DOHH2 (cell line): ENCODE results near the gene BOLA3.

Experiments used
- CTCF ChIP-seq: fragments of 200-600 bp; sonication (generic); IDR thresholded peaks from one replicate; pipeline ENCODE4 v1.5.1; 2014; ENCODE audit warnings: antibody characterized with exemption, mild to moderate bottlenecking, low read depth, low read length; ENCODE audit not compliant: poor library complexity, severe bottlenecking
- EZH2phosphoT487 ChIP-seq: fragments of 200-600 bp; sonication (generic); IDR thresholded peaks from 2 replicates; pipeline ENCODE4 v1.6.1; 2017; ENCODE audit warnings: borderline replicate concordance, mild to moderate bottlenecking, antibody characterized with exemption, low read length, moderate library complexity, mixed read lengths

GRCh38 chr2:74101574-74102300 lies 46.0 kb downstream of the BOLA3 start:
- TF ChIP-seq CTCF (no peak), EZH2phosphoT487 (no peak)
